Parathyroid adenoma (tissue), 2 donors: ENCODE measurements around the gene IL17RD.
A peak's percentile ranks its signal among the peaks of the same experiment; 100 is the strongest.

Experiments
- H2AFZ ChIP-seq: fragments of 300-600 bp; sonication (generic); one replicate; pipeline ENCODE4 v1.7.0; 2017; ENCODE audit warnings: antibody characterized with exemption, mild to moderate bottlenecking
- H3K27ac ChIP-seq: fragments of 300-600 bp; sonication (generic); one replicate; pipeline ENCODE4 v1.7.0; 2017
- H3K27me3 ChIP-seq: fragments of 300-600 bp; sonication (generic); one replicate; pipeline ENCODE4 v1.7.0; 2017; ENCODE audit warnings: low read length; ENCODE audit not compliant: control insufficient read depth, insufficient read depth
- H3K36me3 ChIP-seq: fragments of 300-600 bp; sonication (generic); one replicate; pipeline ENCODE4 v1.7.0; 2017; ENCODE audit warnings: low read length; ENCODE audit not compliant: control insufficient read depth, insufficient read depth
- H3K4me1 ChIP-seq: fragments of 300-600 bp; sonication (generic); one replicate; pipeline ENCODE4 v1.7.0; 2017; ENCODE audit warnings: control low read depth
- H3K4me2 ChIP-seq: fragments of 300-600 bp; sonication (generic); one replicate; pipeline ENCODE4 v1.7.0; 2017; ENCODE audit warnings: low read length
- H3K4me3 ChIP-seq: fragments of 300-600 bp; sonication (generic); one replicate; pipeline ENCODE4 v1.7.0; 2017; ENCODE audit warnings: low read depth, low read length
- H3K79me2 ChIP-seq: fragments of 300-600 bp; sonication (generic); one replicate; pipeline ENCODE4 v1.7.0; 2017; ENCODE audit warnings: control low read depth
- H3K9ac ChIP-seq: fragments of 300-600 bp; sonication (generic); one replicate; pipeline ENCODE4 v1.7.0; 2017; ENCODE audit warnings: mild to moderate bottlenecking
- H3K9me3 ChIP-seq: fragments of 300-600 bp; sonication (generic); one replicate; pipeline ENCODE4 v1.7.0; 2017; ENCODE audit warnings: low read length; ENCODE audit not compliant: control insufficient read depth
- TF ChIP-seq, protein P1 (sequence below): fragments of 300-600 bp; sonication (generic); IDR thresholded peaks from one replicate; pipeline ENCODE4 v1.7.0; 2017; ENCODE audit warnings: antibody characterized with exemption, mild to moderate bottlenecking
- donor health status: primary hyperparathyroidism.

Gene IL17RD

DNA sequence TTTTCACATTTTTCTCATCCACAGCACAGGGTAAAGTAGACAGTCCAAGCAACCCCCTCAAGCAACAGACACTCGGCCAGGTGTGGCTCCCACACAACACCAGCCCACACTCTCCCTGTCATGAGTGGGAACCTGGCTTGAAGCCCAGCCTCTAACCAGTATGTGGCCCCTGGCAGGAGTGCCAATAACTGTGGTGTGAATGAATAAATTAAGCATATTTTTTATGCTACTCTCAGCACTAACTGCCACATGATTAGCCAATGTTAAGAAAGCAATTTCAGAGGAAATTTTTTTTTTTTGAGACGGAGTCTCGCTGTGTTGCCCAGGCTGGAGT is 9.9 kb downstream of the IL17RD start:
- Histone ChIP-seq H3K4me3 (no peak overlapping the region), H3K4me1 (peaks cover 10% of the 10 kb centered on the region), H3K4me2 (no peak overlapping the region), H2AFZ (peak overlapping the region; percentile 40), H3K79me2 (no peaks in the 10 kb centered on the region), H3K36me3 (no peaks in the 10 kb centered on the region), H3K9me3 (no peaks in the 10 kb centered on the region), H3K9ac (no peak overlapping the region), H3K27me3 (no peaks in the 10 kb centered on the region), H3K27ac (no peak overlapping the region)
- TF ChIP-seq, protein P1, sequence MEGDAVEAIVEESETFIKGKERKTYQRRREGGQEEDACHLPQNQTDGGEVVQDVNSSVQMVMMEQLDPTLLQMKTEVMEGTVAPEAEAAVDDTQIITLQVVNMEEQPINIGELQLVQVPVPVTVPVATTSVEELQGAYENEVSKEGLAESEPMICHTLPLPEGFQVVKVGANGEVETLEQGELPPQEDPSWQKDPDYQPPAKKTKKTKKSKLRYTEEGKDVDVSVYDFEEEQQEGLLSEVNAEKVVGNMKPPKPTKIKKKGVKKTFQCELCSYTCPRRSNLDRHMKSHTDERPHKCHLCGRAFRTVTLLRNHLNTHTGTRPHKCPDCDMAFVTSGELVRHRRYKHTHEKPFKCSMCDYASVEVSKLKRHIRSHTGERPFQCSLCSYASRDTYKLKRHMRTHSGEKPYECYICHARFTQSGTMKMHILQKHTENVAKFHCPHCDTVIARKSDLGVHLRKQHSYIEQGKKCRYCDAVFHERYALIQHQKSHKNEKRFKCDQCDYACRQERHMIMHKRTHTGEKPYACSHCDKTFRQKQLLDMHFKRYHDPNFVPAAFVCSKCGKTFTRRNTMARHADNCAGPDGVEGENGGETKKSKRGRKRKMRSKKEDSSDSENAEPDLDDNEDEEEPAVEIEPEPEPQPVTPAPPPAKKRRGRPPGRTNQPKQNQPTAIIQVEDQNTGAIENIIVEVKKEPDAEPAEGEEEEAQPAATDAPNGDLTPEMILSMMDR, result no peak

DNA sequence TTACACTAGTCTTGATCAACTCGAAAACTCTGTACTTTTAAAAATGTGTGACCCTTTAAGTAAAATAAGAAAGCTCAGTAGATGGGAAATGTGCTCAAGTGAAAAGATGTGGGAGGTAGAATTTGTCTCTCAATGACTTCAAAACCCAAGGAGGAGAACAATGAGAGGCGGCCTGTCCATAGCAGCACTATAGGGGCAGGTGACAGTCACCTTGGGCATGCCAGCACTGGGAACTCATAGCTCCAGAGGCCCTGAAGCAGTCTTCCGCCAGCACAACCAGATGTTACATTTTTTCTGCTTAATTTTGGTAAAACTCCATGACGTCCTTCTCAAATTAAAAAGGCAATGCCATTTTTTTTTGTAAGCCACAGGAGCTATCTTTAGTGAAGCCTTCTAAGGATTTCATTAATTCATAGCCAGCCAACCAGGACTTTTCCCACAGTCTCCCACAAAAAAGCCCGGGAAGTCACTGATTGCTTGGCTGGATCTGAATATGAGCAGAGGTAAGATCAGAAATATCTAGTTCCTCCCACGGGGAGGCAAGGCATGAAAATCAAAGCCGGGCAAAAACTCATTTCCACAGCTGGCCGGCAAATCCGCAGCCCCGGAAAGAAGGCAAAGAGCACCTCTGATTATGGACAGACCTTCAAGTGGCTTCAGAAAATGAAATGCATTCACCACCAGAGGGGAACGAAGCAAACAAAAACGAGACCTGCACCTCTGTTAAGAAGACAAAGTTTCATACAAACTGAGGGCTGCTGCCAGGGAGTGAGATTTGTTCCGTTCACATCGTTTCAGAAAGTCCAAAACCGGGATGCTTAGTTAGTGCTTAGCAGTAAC is 10.5 kb downstream of the IL17RD start:
- H3K27ac ChIP-seq, result no peak overlapping the region
- H3K9me3 ChIP-seq, result no peaks in the 10 kb centered on the region
- no peaks in the 10 kb centered on the region for H3K79me2 ChIP-seq
- no peak overlapping the region for H3K4me2 ChIP-seq
- peaks cover 15% of the 10 kb centered on the region for H3K4me1 ChIP-seq
- no peaks in the 10 kb centered on the region for H3K27me3 ChIP-seq
- TF ChIP-seq, protein P1, result no peak
- no peak overlapping the region for H3K9ac ChIP-seq
- no peaks in the 10 kb centered on the region for H3K36me3 ChIP-seq
- peak overlapping the region; percentile 40 for H2AFZ ChIP-seq
- H3K4me3 ChIP-seq, result no peak overlapping the region

DNA sequence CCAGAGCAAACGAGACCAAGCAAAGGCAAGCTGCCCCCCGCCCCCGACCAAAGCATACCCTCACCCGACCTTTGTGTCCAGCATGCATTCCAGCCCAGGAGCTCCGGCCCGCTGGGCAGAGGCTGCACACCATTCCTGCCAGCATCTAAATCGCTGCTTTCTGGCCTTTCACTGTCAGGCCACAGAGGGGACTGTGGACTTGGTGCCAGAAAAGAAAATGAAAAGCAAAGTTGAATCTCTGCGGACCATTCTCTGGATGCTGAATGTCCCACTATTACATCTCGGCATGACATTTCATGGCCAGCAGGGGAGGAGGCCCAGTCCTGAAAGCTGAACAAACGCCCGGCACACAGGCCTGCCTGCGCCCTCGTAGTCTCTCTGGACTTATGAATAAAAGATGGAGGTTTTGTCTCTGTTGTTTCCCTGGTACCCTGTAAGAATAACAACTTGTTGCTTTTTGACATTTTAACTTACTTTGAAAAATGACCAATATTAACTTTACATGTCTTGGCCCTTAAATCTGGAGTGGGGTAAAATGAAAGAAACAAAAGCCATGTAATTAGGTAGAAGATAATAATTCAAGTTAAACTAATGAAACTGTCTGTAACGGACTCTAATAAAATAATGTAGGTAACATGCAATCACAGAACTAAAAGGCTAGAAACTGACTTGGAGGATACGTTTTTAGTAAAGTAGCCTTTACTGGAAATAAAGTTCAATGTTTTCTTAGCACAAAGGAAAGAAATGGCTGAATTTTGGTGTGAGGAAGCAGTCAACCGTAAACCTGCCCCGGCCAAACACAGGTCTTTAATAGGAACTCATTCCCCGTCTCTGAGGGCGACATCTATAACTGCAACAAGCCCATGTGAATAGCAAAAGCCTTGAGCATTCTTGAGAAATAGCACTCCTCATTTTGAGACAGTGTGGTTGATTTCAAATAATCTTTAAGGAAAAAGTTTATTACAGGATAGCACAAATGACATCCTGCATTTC is 12.7 kb downstream of the IL17RD start:
- Histone ChIP-seq H3K4me1 (peaks cover 18% of the 10 kb centered on the region), H3K4me2 (no peak overlapping the region), H2AFZ (peak overlapping the region; percentile 34), H3K79me2 (no peaks in the 10 kb centered on the region), H3K27me3 (no peaks in the 10 kb centered on the region), H3K36me3 (no peaks in the 10 kb centered on the region), H3K9me3 (no peaks in the 10 kb centered on the region), H3K4me3 (no peak overlapping the region), H3K27ac (no peak overlapping the region), H3K9ac (no peak overlapping the region)
- TF ChIP-seq, protein P1, result no peak

DNA sequence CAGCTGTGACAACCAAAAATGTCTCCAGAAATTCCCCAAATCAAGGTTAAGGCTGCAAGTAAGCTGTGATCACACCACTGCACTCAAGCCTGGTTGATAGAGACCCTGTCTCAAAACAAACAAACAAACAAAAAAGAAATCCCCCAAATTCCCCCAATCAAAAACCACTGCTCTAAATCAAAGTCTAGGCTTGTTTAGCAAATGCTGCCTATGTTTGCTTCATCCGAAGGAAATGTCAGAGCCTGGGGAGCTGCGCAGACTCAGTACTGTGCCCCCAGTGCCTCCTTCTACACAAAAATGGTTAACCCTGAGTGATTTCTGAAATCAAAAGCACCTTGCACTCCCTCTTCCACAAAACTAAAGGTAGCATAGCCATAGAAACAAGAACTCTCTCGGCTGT is 13.4 kb downstream of the IL17RD start:
- H3K36me3 ChIP-seq, result no peaks in the 10 kb centered on the region
- no peak overlapping the region for H3K9ac ChIP-seq
- H3K4me2 ChIP-seq, result no peak overlapping the region

More for the DNA sequence above, 13.4 kb downstream of the IL17RD start:
- Histone ChIP-seq H3K4me3 (no peak overlapping the region), H3K9me3 (no peaks in the 10 kb centered on the region), H2AFZ (peak overlapping the region; percentile 34), H3K79me2 (no peaks in the 10 kb centered on the region), H3K4me1 (peaks cover 18% of the 10 kb centered on the region), H3K27me3 (no peaks in the 10 kb centered on the region), H3K27ac (no peak overlapping the region)
- TF ChIP-seq, protein P1, result no peak
